HG02642 (cell line): ENCODE data around the gene FAM117A.

Source experiments
- ATAC-seq: cut with Tn5 transposase; IDR thresholded peaks from one replicate; pipeline ENCODE4 v1.9.1; 2021; ENCODE audit warnings: mild to moderate bottlenecking; ENCODE audit not compliant: unreplicated experiment, poor library complexity

FAM117A gene

GRCh38 chr17:49715216-49715615, 48.7 kb downstream of the FAM117A start:
- ATAC-seq = no peak

DNA sequence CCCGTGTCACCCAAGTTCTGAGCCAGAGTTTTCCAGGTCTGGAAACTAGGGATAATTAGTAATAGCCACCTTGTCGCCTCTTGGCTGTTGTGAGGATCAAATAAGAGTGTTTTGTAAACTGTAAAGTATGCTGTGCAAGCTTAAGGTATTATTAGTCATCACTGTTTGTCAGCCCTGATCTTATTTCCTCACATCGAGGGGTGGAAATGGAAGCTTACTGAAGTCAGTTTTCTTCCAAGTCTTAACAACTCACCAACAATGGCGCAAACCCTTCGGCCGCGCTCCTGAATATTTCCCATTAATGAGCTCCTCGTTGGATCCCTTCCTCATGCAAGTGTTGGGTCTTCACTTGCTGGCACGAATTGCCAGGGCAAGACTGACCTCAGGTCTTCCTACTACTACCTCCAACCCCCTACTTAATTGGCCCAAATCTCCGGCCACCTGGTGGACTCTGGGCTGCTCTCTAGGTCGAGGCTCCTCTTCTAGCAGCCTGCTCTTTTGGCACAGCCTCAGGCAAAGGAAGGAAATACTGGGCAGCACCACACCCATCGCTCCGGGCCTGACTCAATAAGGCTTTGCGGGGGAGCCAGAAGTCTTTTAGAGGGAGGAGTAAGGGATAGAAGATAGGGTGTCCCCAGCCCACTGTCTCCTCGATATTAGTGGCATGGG, 55.3 kb downstream of the FAM117A start:
- peak; percentile 1 for ATAC-seq

DNA sequence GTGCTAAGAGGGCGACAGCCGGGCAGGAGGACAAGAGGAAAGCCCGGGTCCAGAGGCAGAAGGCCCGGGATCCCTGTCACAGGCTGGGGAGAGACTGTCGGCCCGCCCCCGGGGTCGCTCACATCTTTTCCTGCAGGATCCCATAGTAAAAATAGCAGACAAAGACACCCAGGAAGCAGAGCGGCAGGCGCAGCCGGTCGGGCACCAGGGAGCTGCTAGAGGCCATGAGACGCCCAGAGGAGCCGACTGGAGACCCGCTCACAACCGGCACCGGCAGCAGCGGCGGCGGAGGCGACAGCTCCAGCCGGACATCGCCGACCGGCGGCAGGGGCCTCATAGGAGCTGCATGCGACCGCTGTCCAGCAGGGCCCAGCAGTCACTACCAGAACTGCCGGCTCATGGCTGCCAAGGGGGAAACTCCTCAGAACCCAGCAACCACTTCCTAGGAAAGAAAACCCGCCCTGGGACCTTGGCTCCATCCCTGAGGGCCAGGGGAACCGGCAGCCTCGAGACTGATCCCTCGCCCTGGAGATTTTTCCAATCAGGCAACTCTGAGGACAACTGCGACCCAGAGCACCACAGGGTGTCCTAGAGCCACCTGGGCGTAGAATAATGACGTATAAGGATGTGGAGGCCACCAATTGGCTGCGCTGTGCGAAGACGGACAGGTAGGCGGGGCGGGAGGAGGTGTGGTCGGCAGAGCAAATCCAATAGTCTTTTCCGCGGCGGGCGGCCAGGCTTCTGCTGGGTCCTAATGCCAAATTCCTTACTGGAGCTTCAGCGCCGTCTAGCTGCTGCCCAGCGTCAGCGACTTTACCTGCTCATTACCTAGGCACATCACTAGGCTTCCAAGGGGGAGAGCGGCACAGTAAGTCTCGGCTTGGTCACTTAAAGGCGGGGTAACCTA, 56.1 kb downstream of the FAM117A start, which contains the start of gene SLC35B1:
TSS of gene SLC35B1 (minus strand) at position 357 of the 907 bp plus-strand sequence. CDS start at position 226, 131 bp downstream.
- peak; percentile 92 for ATAC-seq

DNA sequence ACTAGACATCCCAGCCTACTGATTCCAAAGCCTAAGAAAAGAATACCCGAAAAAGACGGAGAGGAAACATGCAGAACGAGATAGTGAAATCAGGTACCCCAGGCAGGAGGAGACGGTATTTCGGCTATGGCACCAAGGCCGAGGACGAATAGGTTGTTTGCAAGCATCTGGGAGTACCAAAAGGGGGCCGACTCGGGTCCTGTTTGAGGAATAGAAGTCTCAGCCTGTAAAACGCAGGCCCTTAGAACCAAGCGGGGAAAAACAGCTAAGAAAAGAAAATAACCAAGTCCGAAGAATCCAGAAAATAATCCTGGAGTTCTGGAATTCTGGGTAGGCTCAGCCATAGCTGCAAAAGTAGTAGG, 56.7 kb downstream of the FAM117A start:
- ATAC-seq = no peak

DNA sequence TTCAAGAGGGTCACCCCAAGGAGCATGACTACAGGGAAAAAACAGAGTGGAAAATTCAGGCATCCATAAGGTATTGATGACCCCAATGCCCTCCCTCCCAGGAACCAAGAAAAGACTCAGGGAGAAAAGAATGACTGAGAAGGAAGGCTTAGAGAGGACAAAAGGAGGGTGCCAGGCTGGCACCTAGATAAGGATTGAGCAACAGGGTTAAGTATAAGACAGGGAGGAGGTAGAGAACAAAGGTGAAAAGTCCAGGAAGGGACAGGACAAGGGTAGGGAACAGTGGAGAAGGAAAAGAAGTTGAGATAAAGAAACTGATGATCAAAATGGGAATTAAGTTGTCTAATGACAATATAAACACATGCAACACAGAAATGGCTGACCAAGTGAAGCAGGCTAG, 58.7 kb downstream of the FAM117A start:
- ATAC-seq = no peak

DNA sequence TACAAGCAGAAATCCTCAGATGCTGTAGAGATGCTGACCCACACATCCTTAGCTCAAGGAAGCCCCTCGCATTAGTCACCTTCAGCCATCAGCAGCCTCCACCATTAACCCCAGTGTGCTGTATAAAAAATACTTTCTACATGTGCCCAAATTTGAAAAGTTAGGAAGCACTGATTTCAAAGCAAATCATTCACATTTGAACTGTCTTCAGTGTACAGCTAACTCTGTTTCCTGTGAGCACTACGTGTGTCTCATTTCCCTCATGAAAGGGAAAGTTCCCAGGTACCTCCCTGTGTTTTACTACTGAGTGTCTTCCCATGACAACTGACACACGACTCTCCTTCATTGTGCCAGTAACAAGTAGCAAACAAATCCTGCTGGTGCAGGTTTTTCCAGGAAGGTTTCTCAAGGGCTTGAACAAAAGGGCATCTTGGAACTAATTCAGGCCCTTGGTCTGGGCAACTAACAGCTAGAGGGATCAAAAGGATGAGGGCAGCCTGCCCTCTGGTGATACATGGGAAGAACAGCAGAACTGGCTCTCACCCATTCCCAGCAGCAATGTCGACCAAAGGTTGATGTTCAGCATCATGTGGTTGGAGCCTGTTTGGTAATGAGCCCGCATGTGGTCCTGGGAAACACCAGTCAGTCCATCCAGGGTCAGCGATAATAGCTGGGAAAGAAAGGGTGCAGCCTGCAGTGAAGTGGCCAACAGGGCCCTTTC, 60.2 kb downstream of the FAM117A start:
- ATAC-seq = no peak

DNA sequence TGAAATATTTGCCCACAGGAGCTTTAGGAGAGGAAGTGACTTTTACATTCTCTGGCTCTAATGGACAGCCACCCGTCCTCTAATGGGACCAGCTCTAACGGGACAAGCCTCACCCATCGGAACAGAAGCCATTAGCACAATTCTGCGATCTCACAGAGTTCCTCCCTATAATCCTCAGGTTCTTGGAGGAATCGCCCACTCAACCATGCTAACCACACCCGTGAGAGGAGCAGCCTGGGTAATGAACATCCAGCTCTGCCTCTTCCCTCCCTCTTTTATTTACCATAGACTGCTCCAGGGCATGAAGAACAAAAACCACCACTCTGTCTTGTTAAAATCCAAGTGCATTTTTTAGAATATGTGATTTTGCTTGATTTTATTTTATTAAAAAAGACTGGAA, 63.0 kb downstream of the FAM117A start:
- ATAC-seq = no peak

- ATAC-seq = no peak
Observed at GRCh38 chr17:49699966-49700575, 63.9 kb downstream of the FAM117A start.

GRCh38 chr17:49698005-49698404, 65.9 kb downstream of the FAM117A start:
- no peak for ATAC-seq

- peak; percentile 59 for ATAC-seq
Observed at GRCh38 chr17:49696233-49696761, 67.6 kb downstream of the FAM117A start.

GRCh38 chr17:49695698-49696232, 68.2 kb downstream of the FAM117A start:
- no peak for ATAC-seq

- ATAC-seq = no peak
Observed at GRCh38 chr17:49694847-49695697, 68.9 kb downstream of the FAM117A start.

DNA sequence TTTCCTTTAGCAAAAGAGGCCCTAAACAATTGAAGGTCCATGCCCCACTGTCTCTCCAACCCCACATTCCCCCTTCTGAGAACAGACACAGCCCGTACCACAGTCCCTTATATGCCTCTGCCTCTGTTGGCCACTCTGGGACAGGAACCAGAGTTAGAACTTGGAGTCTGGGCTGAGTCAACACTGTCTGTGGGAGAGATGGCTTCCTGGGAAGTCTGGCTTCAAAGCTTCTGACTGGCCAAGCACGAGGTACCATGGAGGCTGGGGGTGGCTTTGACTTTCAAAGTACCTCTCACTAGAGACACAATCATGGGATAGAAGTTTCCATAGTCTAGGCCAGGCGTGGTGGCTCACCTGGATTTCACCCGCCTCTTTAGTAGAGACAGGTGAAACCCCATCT, 71.2 kb downstream of the FAM117A start:
- no peak for ATAC-seq

GRCh38 chr17:49691677-49692191, 72.2 kb downstream of the FAM117A start:
- ATAC-seq = no peak

DNA sequence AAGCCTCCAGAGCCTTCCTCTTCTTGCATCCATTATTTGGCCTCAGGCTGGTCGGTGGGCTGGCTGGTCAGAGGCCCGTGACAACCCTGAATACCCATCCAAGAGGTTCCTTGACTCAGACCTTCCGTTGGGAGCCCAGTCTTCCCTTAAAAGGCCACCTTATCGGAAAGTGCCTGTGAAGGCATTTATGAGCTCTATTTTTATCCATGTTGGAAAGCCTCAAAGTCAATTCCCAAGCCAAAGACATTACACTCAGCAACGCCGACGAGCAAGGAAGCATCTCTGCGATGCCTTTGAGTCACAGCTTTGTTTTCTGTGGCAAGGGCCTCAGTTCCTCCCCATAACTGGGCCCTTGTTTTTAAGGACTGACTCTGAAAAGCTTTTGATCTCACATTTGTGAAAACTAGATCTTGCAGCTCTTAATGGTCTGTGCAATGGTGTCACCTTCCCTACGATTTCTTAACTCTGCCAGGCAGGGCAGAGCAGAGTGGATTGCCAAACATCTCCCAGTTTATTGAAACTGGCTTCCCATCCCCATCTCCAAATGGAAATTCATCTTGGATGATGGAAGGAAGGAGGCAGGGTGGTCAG, 72.8 kb downstream of the FAM117A start:
- ATAC-seq = no peak

- no peak for ATAC-seq
Observed at GRCh38 chr17:49690256-49690655, 73.7 kb downstream of the FAM117A start.

GRCh38 chr17:49688848-49689247, 75.1 kb downstream of the FAM117A start:
- ATAC-seq = no peak

DNA sequence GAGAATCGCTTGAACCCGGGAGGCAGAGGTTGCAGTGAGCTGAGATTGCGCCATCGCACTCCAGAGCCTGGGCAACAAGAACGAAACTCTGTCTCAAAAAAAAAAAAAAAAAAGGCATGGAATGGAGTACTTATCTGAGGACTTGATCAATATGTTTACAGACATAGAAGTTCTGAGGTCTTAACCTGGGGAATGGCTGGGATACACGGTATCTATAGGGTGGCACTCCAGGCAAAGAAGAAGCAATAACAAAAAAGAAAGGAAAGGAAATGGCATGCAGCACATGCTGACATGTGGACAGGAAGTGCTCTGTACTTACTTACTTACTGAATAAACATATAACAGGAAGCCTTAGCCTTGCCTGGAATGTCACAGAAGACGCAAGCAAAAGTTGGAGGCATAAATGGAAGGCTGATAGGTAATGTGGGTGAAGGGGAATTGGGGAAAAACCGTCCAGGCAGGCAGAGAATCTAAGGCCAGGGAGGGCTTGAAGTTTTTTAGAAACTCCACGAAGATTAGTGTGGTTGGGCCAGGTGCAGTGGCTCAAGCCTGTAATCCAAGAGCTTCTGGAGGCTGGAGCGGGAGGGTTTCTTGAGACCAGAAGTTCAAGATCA, 75.9 kb downstream of the FAM117A start:
- no peak for ATAC-seq
